Effector CD4-positive, alpha-beta T cell (primary cell): ENCODE results near the gene CEACAM1.
"Not testable (repeated sequence)": the region's sequence is repeated elsewhere in the genome, so short reads cannot be mapped to it uniquely, and the experiment has no call there.

Experiments
- DNase-seq: peaks from one replicate; pipeline ENCODE4 v3.0.0-alpha.2; 2020
- total RNA-seq: gene quantifications from one replicate; lab custom pipeline; 2026; lab: John Stamatoyannopoulos, UW

CEACAM1 gene
- 3.2 reads per million, percentile 12 among the genes with 10 or more reads in this experiment for total RNA-seq

- peak; percentile 28 for DNase-seq
These were observed at the start of gene CEACAM1 for GRCh38 chr19:42528354-42529247. TSS of gene CEACAM1 (minus strand) at chr19:42528481. CDS start at chr19:42528374, 107 bp downstream.

GRCh38 chr19:42577016-42577415 is 48.7 kb upstream of the CEACAM1 start:
- DNase-seq, result no peak

- DNase-seq, result no peak
These were observed 48.0 kb upstream of the CEACAM1 start for GRCh38 chr19:42576241-42576640.

- DNase-seq, result no peak
These were observed 45.4 kb upstream of the CEACAM1 start for GRCh38 chr19:42573642-42574041.

- DNase-seq, result no peak
These were observed 42.8 kb upstream of the CEACAM1 start for GRCh38 chr19:42571116-42571515.

- no peak for DNase-seq
These were observed 40.9 kb upstream of the CEACAM1 start for GRCh38 chr19:42569193-42569592.

- DNase-seq, result no peak
These were observed 39.7 kb upstream of the CEACAM1 start for GRCh38 chr19:42568006-42568405.

GRCh38 chr19:42567567-42567966 is 39.3 kb upstream of the CEACAM1 start:
- no peak for DNase-seq

GRCh38 chr19:42563352-42564210 is 35.3 kb upstream of the CEACAM1 start:
- DNase-seq, result no peak

- DNase-seq, result no peak
These were observed 33.2 kb upstream of the CEACAM1 start for GRCh38 chr19:42561512-42561911.

GRCh38 chr19:42560731-42561130 is 32.5 kb upstream of the CEACAM1 start:
- DNase-seq, result no peak

- no peak for DNase-seq
These were observed 30.3 kb upstream of the CEACAM1 start for GRCh38 chr19:42558450-42559150.

GRCh38 chr19:42557386-42557871 is 29.1 kb upstream of the CEACAM1 start:
- not testable (repeated sequence) for DNase-seq

- no peak for DNase-seq
These were observed 27.5 kb upstream of the CEACAM1 start for GRCh38 chr19:42555801-42556200.

GRCh38 chr19:42555317-42555716 is 27.0 kb upstream of the CEACAM1 start:
- DNase-seq, result no peak

GRCh38 chr19:42554046-42554575 is 25.8 kb upstream of the CEACAM1 start:
- no peak for DNase-seq

- DNase-seq, result no peak
These were observed 25.2 kb upstream of the CEACAM1 start for GRCh38 chr19:42553292-42554045.

- DNase-seq, result no peak
These were observed 24.1 kb upstream of the CEACAM1 start for GRCh38 chr19:42552086-42553065.

- not testable (repeated sequence) for DNase-seq
These were observed 22.2 kb upstream of the CEACAM1 start for GRCh38 chr19:42550521-42550920.

- not testable (repeated sequence) for DNase-seq
These were observed 20.8 kb upstream of the CEACAM1 start for GRCh38 chr19:42549067-42549466.
